GM18520 (cell line): ENCODE data around the gene PIK3C3.
A peak's percentile ranks its signal among the peaks of the same experiment; 100 is the strongest.

Source experiments
- ATAC-seq: cut with Tn5 transposase; IDR thresholded peaks from one replicate; pipeline ENCODE4 v1.9.1; 2021; ENCODE audit not compliant: unreplicated experiment

Gene PIK3C3

GRCh38 chr18:41954827-41955613 lies at the start of gene PIK3C3:
TSS of gene PIK3C3 (plus strand) at chr18:41955234. CDS start at chr18:41955292, 58 bp downstream.
- peak; percentile 95 for ATAC-seq

GRCh38 chr18:41905786-41906527 lies 49.1 kb upstream of the PIK3C3 start:
- ATAC-seq: no peak

GRCh38 chr18:41906528-41907146 lies 48.4 kb upstream of the PIK3C3 start:
- ATAC-seq: peak; percentile 90

GRCh38 chr18:41917181-41917580 lies 37.9 kb upstream of the PIK3C3 start:
- ATAC-seq: no peak

GRCh38 chr18:41921770-41922169 lies 33.3 kb upstream of the PIK3C3 start:
- no peak for ATAC-seq

GRCh38 chr18:41922176-41922575 lies 32.9 kb upstream of the PIK3C3 start:
- ATAC-seq: no peak

- no peak for ATAC-seq
Measured at GRCh38 chr18:41922841-41923240, 32.2 kb upstream of the PIK3C3 start.

GRCh38 chr18:41923446-41923845 lies 31.6 kb upstream of the PIK3C3 start:
- ATAC-seq: no peak

- no peak for ATAC-seq
Measured at GRCh38 chr18:41928581-41928980, 26.5 kb upstream of the PIK3C3 start.

GRCh38 chr18:41932899-41933298 lies 22.1 kb upstream of the PIK3C3 start:
- ATAC-seq: no peak

GRCh38 chr18:41933778-41934177 lies 21.3 kb upstream of the PIK3C3 start:
- ATAC-seq: no peak

GRCh38 chr18:41936471-41937134 lies 18.4 kb upstream of the PIK3C3 start:
- ATAC-seq: peak; percentile 65

- ATAC-seq: no peak
Measured at GRCh38 chr18:41938445-41938844, 16.6 kb upstream of the PIK3C3 start.

GRCh38 chr18:41939326-41939725 lies 15.7 kb upstream of the PIK3C3 start:
- no peak for ATAC-seq

- no peak for ATAC-seq
Measured at GRCh38 chr18:41940506-41941215, 14.4 kb upstream of the PIK3C3 start.

- ATAC-seq: no peak
Measured at GRCh38 chr18:41942254-41942653, 12.8 kb upstream of the PIK3C3 start.

- ATAC-seq: no peak
Measured at GRCh38 chr18:41948544-41949110, 6.4 kb upstream of the PIK3C3 start.

- no peak for ATAC-seq
Measured at GRCh38 chr18:41949206-41949920, 5.7 kb upstream of the PIK3C3 start.

- ATAC-seq: no peak
Measured at GRCh38 chr18:41955688-41956087, 654 bp downstream of the PIK3C3 start.

GRCh38 chr18:41959045-41959444 lies 4.0 kb downstream of the PIK3C3 start:
- no peak for ATAC-seq
